HL-60 (cell line): Measurements from ENCODE around the gene ITGB3.

Experiments
- DNase-seq, 2 experiments: peaks; one replicate each; pipeline ENCODE4 v3.0.0-alpha.2; 2010 to 2020; ENCODE audit warnings: low read depth in 1 of 2, low spot score in 1 of 2
- H3K27ac ChIP-seq: fragments of 250-450 bp; sonication (Bioruptor Pico); replicated peaks from 2 replicates; pipeline ENCODE4 v1.5.1; 2020; ENCODE audit warnings: mild to moderate bottlenecking, moderate library complexity
- H3K27me3 ChIP-seq: fragments of 250-450 bp; sonication (Bioruptor Pico); 2 replicates; pipeline ENCODE4 v1.5.1; 2021; ENCODE audit warnings: mild to moderate bottlenecking, moderate library complexity; ENCODE audit not compliant: insufficient read depth, poor library complexity, severe bottlenecking
- H3K4me3 ChIP-seq: replicated peaks from 2 replicates; pipeline ENCODE4 v1.5.1; 2011; ENCODE audit warnings: mild to moderate bottlenecking, control low read depth, low read length; ENCODE audit not compliant: insufficient read depth
- GABPA ChIP-seq: IDR thresholded peaks from 2 replicates; pipeline ENCODE4 v1.6.1; 2012; ENCODE audit warnings: low read depth
- POLR2AphosphoS5 ChIP-seq: IDR thresholded peaks from 2 replicates; pipeline ENCODE4 v1.6.1; 2012; ENCODE audit warnings: low read depth
- SPI1 ChIP-seq: IDR thresholded peaks from 2 replicates; pipeline ENCODE4 v1.6.1; 2012; ENCODE audit warnings: low read depth, mild to moderate bottlenecking, borderline replicate concordance
- TF ChIP-seq, protein P1 (sequence below): IDR thresholded peaks from 2 replicates; pipeline ENCODE4 v1.6.1; 2012; ENCODE audit warnings: low read depth; ENCODE audit not compliant: insufficient replicate concordance
- TF ChIP-seq, protein P2 (sequence below): IDR thresholded peaks from one replicate; pipeline ENCODE4 v1.5.1; 2011; ENCODE audit warnings: low read length, control low read depth, inconsistent platforms; ENCODE audit not compliant: insufficient read depth

The ITGB3 gene

DNA sequence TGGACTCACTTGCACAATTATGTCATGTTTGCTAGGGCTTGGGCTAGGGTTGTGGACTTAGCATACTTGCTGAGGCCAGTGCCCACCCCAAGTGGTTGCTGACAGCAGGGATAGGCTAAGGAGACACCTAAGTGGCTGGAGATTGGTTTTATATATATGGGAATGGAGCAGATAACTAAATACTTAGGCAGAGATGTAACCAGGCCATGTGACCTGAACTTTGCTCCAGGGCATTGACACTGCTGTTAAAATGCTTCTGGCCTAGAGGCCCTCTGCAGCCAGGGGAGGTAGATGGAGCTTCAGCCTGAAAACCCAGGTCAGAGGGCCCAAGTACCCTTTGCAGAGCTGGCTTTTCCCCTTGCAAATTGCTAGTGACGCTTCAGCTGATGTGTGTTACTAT, 1.4 kb upstream of the ITGB3 start:
- TF ChIP-seq, protein P1, sequence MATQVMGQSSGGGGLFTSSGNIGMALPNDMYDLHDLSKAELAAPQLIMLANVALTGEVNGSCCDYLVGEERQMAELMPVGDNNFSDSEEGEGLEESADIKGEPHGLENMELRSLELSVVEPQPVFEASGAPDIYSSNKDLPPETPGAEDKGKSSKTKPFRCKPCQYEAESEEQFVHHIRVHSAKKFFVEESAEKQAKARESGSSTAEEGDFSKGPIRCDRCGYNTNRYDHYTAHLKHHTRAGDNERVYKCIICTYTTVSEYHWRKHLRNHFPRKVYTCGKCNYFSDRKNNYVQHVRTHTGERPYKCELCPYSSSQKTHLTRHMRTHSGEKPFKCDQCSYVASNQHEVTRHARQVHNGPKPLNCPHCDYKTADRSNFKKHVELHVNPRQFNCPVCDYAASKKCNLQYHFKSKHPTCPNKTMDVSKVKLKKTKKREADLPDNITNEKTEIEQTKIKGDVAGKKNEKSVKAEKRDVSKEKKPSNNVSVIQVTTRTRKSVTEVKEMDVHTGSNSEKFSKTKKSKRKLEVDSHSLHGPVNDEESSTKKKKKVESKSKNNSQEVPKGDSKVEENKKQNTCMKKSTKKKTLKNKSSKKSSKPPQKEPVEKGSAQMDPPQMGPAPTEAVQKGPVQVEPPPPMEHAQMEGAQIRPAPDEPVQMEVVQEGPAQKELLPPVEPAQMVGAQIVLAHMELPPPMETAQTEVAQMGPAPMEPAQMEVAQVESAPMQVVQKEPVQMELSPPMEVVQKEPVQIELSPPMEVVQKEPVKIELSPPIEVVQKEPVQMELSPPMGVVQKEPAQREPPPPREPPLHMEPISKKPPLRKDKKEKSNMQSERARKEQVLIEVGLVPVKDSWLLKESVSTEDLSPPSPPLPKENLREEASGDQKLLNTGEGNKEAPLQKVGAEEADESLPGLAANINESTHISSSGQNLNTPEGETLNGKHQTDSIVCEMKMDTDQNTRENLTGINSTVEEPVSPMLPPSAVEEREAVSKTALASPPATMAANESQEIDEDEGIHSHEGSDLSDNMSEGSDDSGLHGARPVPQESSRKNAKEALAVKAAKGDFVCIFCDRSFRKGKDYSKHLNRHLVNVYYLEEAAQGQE: no peak
- TF ChIP-seq POLR2AphosphoS5: no peak
- TF ChIP-seq GABPA: no peak
- no peak overlapping the region for H3K27ac ChIP-seq
- no peak for DNase-seq
- H3K27me3 ChIP-seq: peaks cover 25% of the 10 kb centered on the region
- H3K4me3 ChIP-seq: no peak overlapping the region

GRCh38 chr17:47252766-47253512, 688 bp upstream of the ITGB3 start:
- TF ChIP-seq POLR2AphosphoS5: no peak
- TF ChIP-seq, protein P2, sequence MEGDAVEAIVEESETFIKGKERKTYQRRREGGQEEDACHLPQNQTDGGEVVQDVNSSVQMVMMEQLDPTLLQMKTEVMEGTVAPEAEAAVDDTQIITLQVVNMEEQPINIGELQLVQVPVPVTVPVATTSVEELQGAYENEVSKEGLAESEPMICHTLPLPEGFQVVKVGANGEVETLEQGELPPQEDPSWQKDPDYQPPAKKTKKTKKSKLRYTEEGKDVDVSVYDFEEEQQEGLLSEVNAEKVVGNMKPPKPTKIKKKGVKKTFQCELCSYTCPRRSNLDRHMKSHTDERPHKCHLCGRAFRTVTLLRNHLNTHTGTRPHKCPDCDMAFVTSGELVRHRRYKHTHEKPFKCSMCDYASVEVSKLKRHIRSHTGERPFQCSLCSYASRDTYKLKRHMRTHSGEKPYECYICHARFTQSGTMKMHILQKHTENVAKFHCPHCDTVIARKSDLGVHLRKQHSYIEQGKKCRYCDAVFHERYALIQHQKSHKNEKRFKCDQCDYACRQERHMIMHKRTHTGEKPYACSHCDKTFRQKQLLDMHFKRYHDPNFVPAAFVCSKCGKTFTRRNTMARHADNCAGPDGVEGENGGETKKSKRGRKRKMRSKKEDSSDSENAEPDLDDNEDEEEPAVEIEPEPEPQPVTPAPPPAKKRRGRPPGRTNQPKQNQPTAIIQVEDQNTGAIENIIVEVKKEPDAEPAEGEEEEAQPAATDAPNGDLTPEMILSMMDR: no peak
- Histone ChIP-seq H3K4me3 (peak overlapping the region; percentile 63; the same call in 1 of the 2 replicates), H3K27me3 (peaks cover 28% of the 10 kb centered on the region), H3K27ac (no peak overlapping the region)
- DNase-seq: no peak

GRCh38 chr17:47254403-47254943, 846 bp downstream of the ITGB3 start:
- TF ChIP-seq SPI1 (no peak), GABPA (no peak), POLR2AphosphoS5 (no peak)
- TF ChIP-seq, protein P1: no peak
- TF ChIP-seq, protein P2: no peak
- Histone ChIP-seq H3K27me3 (peaks cover 31% of the 10 kb centered on the region), H3K27ac (no peak overlapping the region), H3K4me3 (peak overlapping the region; percentile 63)
- no peak for DNase-seq

- H3K27me3 ChIP-seq: peaks cover 26% of the 10 kb centered on the region
- no peak for DNase-seq
- TF ChIP-seq, protein P1: no peak
- TF ChIP-seq GABPA: no peak
- TF ChIP-seq, protein P2: no peak
- no peak for TF ChIP-seq POLR2AphosphoS5
- TF ChIP-seq SPI1: no peak
- no peak overlapping the region for H3K27ac ChIP-seq
- H3K4me3 ChIP-seq: no peak overlapping the region
These were observed 4.2 kb downstream of the ITGB3 start for GRCh38 chr17:47257651-47258339.
